Right atrium auricular region (tissue), 2 donors: ENCODE measurements around the gene SUPV3L1. TPM values are rescaled to one million over a fixed set of nuclear protein-coding genes. Genes with fewer than 3 reads are reported as not detected.

Experiments used
- DNase-seq: peaks from one replicate; pipeline ENCODE4 v3.0.0-alpha.2; 2019; ENCODE audit warnings: low spot score
- H3K27ac ChIP-seq, 2 donors: fragments of 200-600 bp; sonication (generic); 1 replicate in 1 of 2; 2 replicates in 1 of 2; pipeline ENCODE4 v1.5.1; 2016 to 2019
- H3K27me3 ChIP-seq, 2 donors: fragments of 200-600 bp; sonication (generic); one replicate each; pipeline versions ENCODE4 v1.5.1 to v1.6.0; 2017 to 2019
- H3K36me3 ChIP-seq: fragments of 200-600 bp; sonication (generic); one replicate; pipeline ENCODE4 v1.5.1; 2016
- H3K4me1 ChIP-seq, 2 donors: fragments of 200-600 bp; sonication (generic); one replicate each; pipeline versions ENCODE4 v1.5.1 to v1.6.0; 2017 to 2019
- H3K4me3 ChIP-seq, 2 donors: fragments of 200-600 bp; sonication (generic); 1 replicate in 1 of 2; 2 replicates in 1 of 2; pipeline ENCODE4 v1.5.1; 2017 to 2019; ENCODE audit warnings: mild to moderate bottlenecking in 1 of 2, moderate library complexity in 1 of 2
- H3K9me3 ChIP-seq, 2 donors: fragments of 200-600 bp; sonication (generic); one replicate each; pipeline ENCODE4 v1.5.1; 2019
- CTCF ChIP-seq, 2 donors: fragments of 200-600 bp; sonication (generic); IDR thresholded peaks; one replicate each; pipeline ENCODE4 v1.5.1; 2019; ENCODE audit warnings: antibody characterized with exemption in 2 of 2
- total RNA-seq, 2 donors: library from RNA; depleted of rRNA; stranded (reverse); fragments of >200 nt; gene quantifications; one replicate each; pipeline ENCODE4 v1.1.0, GENCODE V29; 2016

Gene SUPV3L1
- total RNA-seq, 2 donors from 2014 or later = 20.8 to 27.2 TPM

GRCh38 chr10:69254877-69255276 is 74.8 kb downstream of the SUPV3L1 start:
- TF ChIP-seq CTCF (IDR thresholded peaks at IDR 0.05) = no peak
- H3K36me3 ChIP-seq = no peaks in the 10 kb centered on the region
- DNase-seq = no peak

More at GRCh38 chr10:69254877-69255276, 74.8 kb downstream of the SUPV3L1 start:
- no peaks in the 10 kb centered on the region for H3K4me1 ChIP-seq
- no peak overlapping the region for H3K4me3 ChIP-seq
- H3K9me3 ChIP-seq = no peaks in the 10 kb centered on the region
- no peaks in the 10 kb centered on the region for H3K27me3 ChIP-seq
- no peak overlapping the region for H3K27ac ChIP-seq

Other genes with a start within 250 kb of the SUPV3L1 start
- gene DDX21, start 224.1 kb upstream of the SUPV3L1 start, total RNA-seq = 10 to 100 TPM; 21.4 to 30.0 TPM
- gene KIFBP, start 191.4 kb upstream of the SUPV3L1 start, total RNA-seq = 10 to 100 TPM; 36.4 to 48.8 TPM
- gene SRGN, start 92.1 kb upstream of the SUPV3L1 start, total RNA-seq = 100 to 1,000 TPM in 1 of 2 donors, 10 to 100 TPM in 1; 79.4 to 124 TPM
- 10 to 100 TPM; 19.3 to 20.1 TPM for gene VPS26A, start 56.1 kb upstream of the SUPV3L1 start, total RNA-seq
- under 1 TPM in 1 of 2 donors, not detected in 1; 0.35 TPM for gene HKDC1, start 40.1 kb downstream of the SUPV3L1 start, total RNA-seq
- 100 to 1,000 TPM; 186 to 228 TPM for gene HK1, start 98.3 kb downstream of the SUPV3L1 start, total RNA-seq
- gene TACR2, start 236.7 kb downstream of the SUPV3L1 start, total RNA-seq = under 1 TPM; 0.24 to 0.41 TPM